ENCODE measurements around the gene SLC5A12. TPM values are rescaled to one million over a fixed set of nuclear protein-coding genes. Genes with fewer than 3 reads are reported as not detected.

The SLC5A12 gene, protein sequence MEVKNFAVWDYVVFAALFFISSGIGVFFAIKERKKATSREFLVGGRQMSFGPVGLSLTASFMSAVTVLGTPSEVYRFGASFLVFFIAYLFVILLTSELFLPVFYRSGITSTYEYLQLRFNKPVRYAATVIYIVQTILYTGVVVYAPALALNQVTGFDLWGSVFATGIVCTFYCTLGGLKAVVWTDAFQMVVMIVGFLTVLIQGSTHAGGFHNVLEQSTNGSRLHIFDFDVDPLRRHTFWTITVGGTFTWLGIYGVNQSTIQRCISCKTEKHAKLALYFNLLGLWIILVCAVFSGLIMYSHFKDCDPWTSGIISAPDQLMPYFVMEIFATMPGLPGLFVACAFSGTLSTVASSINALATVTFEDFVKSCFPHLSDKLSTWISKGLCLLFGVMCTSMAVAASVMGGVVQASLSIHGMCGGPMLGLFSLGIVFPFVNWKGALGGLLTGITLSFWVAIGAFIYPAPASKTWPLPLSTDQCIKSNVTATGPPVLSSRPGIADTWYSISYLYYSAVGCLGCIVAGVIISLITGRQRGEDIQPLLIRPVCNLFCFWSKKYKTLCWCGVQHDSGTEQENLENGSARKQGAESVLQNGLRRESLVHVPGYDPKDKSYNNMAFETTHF
- total RNA-seq, result not detected in 2 replicates

DNA sequence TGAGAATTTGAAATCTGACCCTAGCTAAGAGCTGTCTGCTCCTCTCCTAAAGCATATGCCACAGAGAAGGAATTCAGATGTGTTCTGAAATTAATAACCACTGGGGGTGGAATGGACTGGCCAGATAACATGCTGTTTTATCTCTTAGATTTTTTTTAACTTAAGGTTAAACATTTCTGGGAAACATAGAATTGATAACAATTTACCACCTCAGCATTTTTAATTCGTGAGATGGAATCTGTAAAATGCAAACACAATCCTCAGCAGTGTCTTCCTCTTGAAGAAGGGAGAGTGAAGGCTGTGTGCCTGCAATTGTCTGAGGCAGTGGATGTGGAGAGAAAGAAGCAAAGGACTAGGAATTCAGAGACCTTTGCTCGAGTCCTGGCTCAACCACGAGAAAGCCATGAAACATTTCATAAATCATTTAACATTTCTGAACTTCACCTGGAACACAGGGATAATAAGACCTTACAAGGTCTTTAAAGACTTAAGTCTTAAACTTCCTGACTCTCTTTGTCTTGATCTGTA lies at the start of gene SLC5A12:
SLC5A12 (minus strand) TSS at position 113 of the 528 bp plus-strand sequence. CDS start 346 bp downstream, outside the sequence.

Other genes with a start within 250 kb of the SLC5A12 start
- not detected in 2 replicates for gene MUC15, start 149.8 kb downstream of the SLC5A12 start, total RNA-seq

Data from cardiac ventricle fibroblast (primary cell).